Muscle of leg (tissue), 11 donors: ENCODE data around the gene SEC63. TPM values are rescaled to one million over a fixed set of nuclear protein-coding genes. Genes with fewer than 3 reads are reported as not detected.
"Not testable (repeated sequence)": the region's sequence is repeated elsewhere in the genome, so short reads cannot be mapped to it uniquely, and the experiment has no call there.

ENCODE experiments used
- DNase-seq: peaks from one replicate; pipeline ENCODE4 v3.0.0; 2013
- H3K27ac ChIP-seq: one replicate; pipeline ENCODE4 v1.5.1; 2013; ENCODE audit warnings: mild to moderate bottlenecking, low read length, control low read depth
- H3K27me3 ChIP-seq: one replicate; pipeline ENCODE4 v1.6.1; 2013; ENCODE audit warnings: low read length; ENCODE audit not compliant: control insufficient read depth, insufficient read depth
- H3K36me3 ChIP-seq: one replicate; pipeline ENCODE4 v1.6.1; 2013; ENCODE audit warnings: low read length; ENCODE audit not compliant: control insufficient read depth, insufficient read depth
- H3K4me1 ChIP-seq: one replicate; pipeline ENCODE4 v1.6.1; 2013; ENCODE audit warnings: low read length; ENCODE audit not compliant: control insufficient read depth, insufficient read depth
- H3K4me3 ChIP-seq: one replicate; pipeline ENCODE4 v1.5.1; 2013; ENCODE audit warnings: low read length, control low read depth
- H3K9me3 ChIP-seq: replicated peaks from 2 replicates; pipeline ENCODE4 v1.6.1; 2013; ENCODE audit warnings: low read depth, low read length; ENCODE audit not compliant: control insufficient read depth
- WGBS: methylation state at CpG from one replicate; pipeline ENCODE4 v1.1.5; 2013; ENCODE audit warnings: missing lambda C conversion rate; ENCODE audit not compliant: insufficient coverage; 5-methylcytosine and 5-hydroxymethylcytosine counted together
- polyA plus RNA-seq, 8 donors: library from polyadenylated mRNA; unstranded; fragments of 120-200 nt; gene quantifications; one replicate each; pipeline versions ENCODE4 v1.2.1 to v1.2.3, GENCODE V29; 2013; ENCODE audit warnings: inconsistent platforms in 1 of 8, low replicate concordance in 1 of 8; ENCODE audit not compliant: insufficient read length in 8 of 8, insufficient read depth in 1 of 8
- total RNA-seq: library from RNA; stranded (reverse); fragments of 120-200 nt; gene quantifications from one replicate; pipeline ENCODE4 v1.2.4, GENCODE V29; 2013

SEC63 gene
- total and polyA plus RNA-seq, 9 donors: 22.1 to 65.6 (median 62.8) TPM

GRCh38 chr6:107936162-107936909, 21.7 kb downstream of the SEC63 start:
- Histone ChIP-seq H3K36me3 (no peaks in the 10 kb centered on the region), H3K27ac (no peak overlapping the region), H3K27me3 (no peaks in the 10 kb centered on the region), H3K4me3 (no peak overlapping the region), H3K9me3 (peaks cover 14% of the 10 kb centered on the region), H3K4me1 (no peaks in the 10 kb centered on the region)
- 82% methylated on average over 2 of the region's 3 CpGs for WGBS
- no peak for DNase-seq

- WGBS: 75% methylated on average over 4 of the region's 35 CpGs
- H3K27ac ChIP-seq, H3K36me3 ChIP-seq, H3K27me3 ChIP-seq, H3K4me1 ChIP-seq, DNase-seq, H3K4me3 ChIP-seq: not testable (repeated sequence)
- peaks cover 14% of the 10 kb centered on the region for H3K9me3 ChIP-seq
Measured at GRCh38 chr6:107934229-107934628, 23.8 kb downstream of the SEC63 start.

GRCh38 chr6:107932580-107932979, 25.4 kb downstream of the SEC63 start:
- no CpG with 5 or more reads among the region's 3 CpGs for WGBS
- no peak overlapping the region for H3K27ac ChIP-seq
- H3K4me1 ChIP-seq: no peaks in the 10 kb centered on the region
- no peaks in the 10 kb centered on the region for H3K27me3 ChIP-seq
- H3K36me3 ChIP-seq: peaks cover under 1% of the 10 kb centered on the region
- DNase-seq: no peak
- peaks cover 14% of the 10 kb centered on the region for H3K9me3 ChIP-seq
- no peak overlapping the region for H3K4me3 ChIP-seq

GRCh38 chr6:107931894-107932293, 26.1 kb downstream of the SEC63 start:
- DNase-seq: no peak
- Histone ChIP-seq H3K9me3 (peaks cover 14% of the 10 kb centered on the region), H3K36me3 (peaks cover 2% of the 10 kb centered on the region), H3K4me3 (no peak overlapping the region), H3K27me3 (no peaks in the 10 kb centered on the region), H3K27ac (no peak overlapping the region), H3K4me1 (no peaks in the 10 kb centered on the region)
- WGBS: no CpG with 5 or more reads among the region's 3 CpGs

- peaks cover 2% of the 10 kb centered on the region for H3K36me3 ChIP-seq
- no peak overlapping the region for H3K4me3 ChIP-seq
- 100% methylated on average over 1 of the region's 2 CpGs for WGBS
- H3K4me1 ChIP-seq: no peaks in the 10 kb centered on the region
- H3K27ac ChIP-seq: no peak overlapping the region
- no peak for DNase-seq
- H3K9me3 ChIP-seq: peaks cover 14% of the 10 kb centered on the region
- no peaks in the 10 kb centered on the region for H3K27me3 ChIP-seq
Measured at GRCh38 chr6:107928984-107929383, 29.0 kb downstream of the SEC63 start.

- H3K27me3 ChIP-seq, H3K4me1 ChIP-seq, H3K9me3 ChIP-seq, H3K4me3 ChIP-seq, H3K27ac ChIP-seq: not testable (repeated sequence)
- peaks cover 10% of the 10 kb centered on the region for H3K36me3 ChIP-seq
- 46% methylated on average over 4 of the region's 10 CpGs for WGBS
- peak; percentile 15 for DNase-seq
Measured at GRCh38 chr6:107926697-107927544, 31.1 kb downstream of the SEC63 start.

GRCh38 chr6:107917451-107918375, 40.3 kb downstream of the SEC63 start:
- no peak for DNase-seq
- H3K36me3 ChIP-seq: peaks cover 44% of the 10 kb centered on the region
- 95% methylated on average over 3 of the region's 9 CpGs for WGBS

GRCh38 chr6:107916961-107917360, 41.0 kb downstream of the SEC63 start:
- H3K9me3 ChIP-seq: peaks cover 10% of the 10 kb centered on the region

More at GRCh38 chr6:107917451-107918375, 40.3 kb downstream of the SEC63 start:
- no peaks in the 10 kb centered on the region for H3K4me1 ChIP-seq
- H3K9me3 ChIP-seq: peaks cover 10% of the 10 kb centered on the region
- no peaks in the 10 kb centered on the region for H3K27me3 ChIP-seq
- no peak overlapping the region for H3K27ac ChIP-seq
- no peak overlapping the region for H3K4me3 ChIP-seq

GRCh38 chr6:107911692-107912091, 46.3 kb downstream of the SEC63 start:
- no peak overlapping the region for H3K27ac ChIP-seq
- peaks cover 21% of the 10 kb centered on the region for H3K36me3 ChIP-seq
- no peak overlapping the region for H3K4me3 ChIP-seq
- H3K4me1 ChIP-seq: no peaks in the 10 kb centered on the region
- no CpG with 5 or more reads among the region's 1 CpG for WGBS
- H3K9me3 ChIP-seq: no peaks in the 10 kb centered on the region
- no peaks in the 10 kb centered on the region for H3K27me3 ChIP-seq
- no peak for DNase-seq

More at GRCh38 chr6:107916961-107917360, 41.0 kb downstream of the SEC63 start:
- not testable (repeated sequence) for DNase-seq, H3K27me3 ChIP-seq, H3K4me3 ChIP-seq, H3K27ac ChIP-seq, H3K4me1 ChIP-seq
- peaks cover 40% of the 10 kb centered on the region for H3K36me3 ChIP-seq
- 100% methylated on average over 4 of the region's 6 CpGs for WGBS
